Trophoblast cell (in vitro differentiated cells and primary cell): ENCODE data around the gene TMEM120B.

Source experiments
- DNase-seq, 2 donors: peaks; one replicate each; pipeline ENCODE4 v3.0.0-alpha.2; 2016
- H2AFZ ChIP-seq: 2 replicates; pipeline ENCODE4 v1.6.1; 2013; ENCODE audit warnings: low read length, moderate library complexity, mild to moderate bottlenecking; ENCODE audit not compliant: insufficient read depth, poor library complexity
- H2AK5ac ChIP-seq: 2 replicates; pipeline ENCODE4 v1.6.1; 2013; ENCODE audit warnings: mild to moderate bottlenecking, low read length
- H2BK120ac ChIP-seq: 2 replicates; pipeline ENCODE4 v1.6.1; 2013; ENCODE audit warnings: low read length, mild to moderate bottlenecking, moderate library complexity; ENCODE audit not compliant: insufficient read depth, poor library complexity
- H2BK12ac ChIP-seq: 2 replicates; pipeline ENCODE4 v1.6.1; 2013; ENCODE audit warnings: mild to moderate bottlenecking, low read length, moderate library complexity
- H2BK5ac ChIP-seq: 2 replicates; pipeline ENCODE4 v1.6.1; 2013; ENCODE audit warnings: low read length, low read depth, moderate library complexity, mild to moderate bottlenecking; ENCODE audit not compliant: poor library complexity
- H3K14ac ChIP-seq: 2 replicates; pipeline ENCODE4 v1.6.1; 2013; ENCODE audit warnings: mild to moderate bottlenecking, low read length
- H3K18ac ChIP-seq: 2 replicates; pipeline ENCODE4 v1.6.1; 2013; ENCODE audit warnings: mild to moderate bottlenecking, low read length
- H3K23ac ChIP-seq: 2 replicates; pipeline ENCODE4 v1.6.1; 2013; ENCODE audit warnings: low read length
- H3K27ac ChIP-seq: 2 replicates; pipeline ENCODE4 v1.5.1; 2013; ENCODE audit warnings: low read depth, mild to moderate bottlenecking, inconsistent platforms, low read length, moderate library complexity
- H3K27me3 ChIP-seq: 2 replicates; pipeline ENCODE4 v1.6.1; 2013; ENCODE audit warnings: inconsistent platforms, mild to moderate bottlenecking, low read length, moderate library complexity; ENCODE audit not compliant: insufficient read depth
- H3K36me3 ChIP-seq, 2 experiments: 1 replicate in 1 of 2; 2 replicates in 1 of 2; pipeline ENCODE4 v1.6.1; 2013; ENCODE audit warnings: low read length in 2 of 2, mild to moderate bottlenecking in 2 of 2, moderate library complexity in 1 of 2; ENCODE audit not compliant: insufficient read depth in 2 of 2, control insufficient read depth in 1 of 2
- H3K4ac ChIP-seq: 2 replicates; pipeline ENCODE4 v1.6.1; 2013; ENCODE audit warnings: low read depth, mild to moderate bottlenecking, low read length, moderate library complexity
- H3K4me1 ChIP-seq, 2 experiments: 1 replicate in 1 of 2; 2 replicates in 1 of 2; pipeline ENCODE4 v1.6.1; 2013; ENCODE audit warnings: low read length in 2 of 2, mild to moderate bottlenecking in 2 of 2, moderate library complexity in 1 of 2; ENCODE audit not compliant: insufficient read depth in 2 of 2, control insufficient read depth in 1 of 2
- H3K4me2 ChIP-seq: 2 replicates; pipeline ENCODE4 v1.6.1; 2013; ENCODE audit warnings: inconsistent platforms, mild to moderate bottlenecking, low read length, moderate library complexity
- H3K4me3 ChIP-seq: 2 replicates; pipeline ENCODE4 v1.5.1; 2013; ENCODE audit warnings: mild to moderate bottlenecking, low read depth, low read length, inconsistent platforms
- H3K79me1 ChIP-seq: one replicate; pipeline ENCODE4 v1.6.1; 2013; ENCODE audit warnings: low read length
- H3K79me2 ChIP-seq: 2 replicates; pipeline ENCODE4 v1.6.1; 2013; ENCODE audit warnings: low read length, mild to moderate bottlenecking; ENCODE audit not compliant: control insufficient read depth, insufficient read depth, poor library complexity
- H3K9ac ChIP-seq: 2 replicates; pipeline ENCODE4 v1.6.1; 2013; ENCODE audit warnings: mild to moderate bottlenecking, low read length
- H3K9me3 ChIP-seq: 2 replicates; pipeline ENCODE4 v1.6.1; 2013; ENCODE audit warnings: low read depth, mild to moderate bottlenecking, control low read depth, inconsistent platforms, low read length; ENCODE audit not compliant: insufficient read depth
- H4K12ac ChIP-seq: 2 replicates; pipeline ENCODE4 v1.6.1; 2013; ENCODE audit warnings: low read depth, mild to moderate bottlenecking, low read length, moderate library complexity
- H4K8ac ChIP-seq: 2 replicates; pipeline ENCODE4 v1.6.1; 2013; ENCODE audit warnings: low read depth, mild to moderate bottlenecking, low read length, moderate library complexity
- H4K91ac ChIP-seq: one replicate; pipeline ENCODE4 v1.6.1; 2013; ENCODE audit warnings: low read depth, mild to moderate bottlenecking, low read length, moderate library complexity
- WGBS: extraction: QIAGEN DNeasy Blood & Tissue Kit; methylation state at CpG from one replicate; pipeline ENCODE4 v1.1.7; 2013; ENCODE audit warnings: missing lambda C conversion rate; ENCODE audit not compliant: insufficient read length, insufficient coverage; ENCODE audit errors: extremely low coverage; 5-methylcytosine and 5-hydroxymethylcytosine counted together

TMEM120B gene

DNA sequence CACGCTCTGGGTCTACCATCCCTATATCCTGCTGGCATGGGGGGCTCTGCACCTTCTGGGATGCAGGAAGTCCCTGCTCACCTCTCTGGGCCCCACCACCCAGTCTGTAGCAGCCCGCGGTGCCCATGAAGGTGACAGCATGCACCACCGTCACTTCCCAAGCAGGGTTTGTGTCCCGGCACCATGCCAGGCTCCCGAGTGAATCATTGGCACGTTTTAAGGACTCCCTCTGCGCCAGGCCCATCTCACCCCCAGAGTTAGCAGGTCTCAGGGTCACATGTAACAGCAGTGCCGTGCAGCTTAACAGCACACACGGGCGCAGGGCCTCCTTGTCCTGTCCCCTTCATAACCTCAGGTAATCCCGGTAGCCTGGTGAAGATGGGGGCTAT, 111.2 kb downstream of the TMEM120B start:
- no peak overlapping the region for H3K4ac ChIP-seq
- no peaks in the 10 kb centered on the region for H3K79me2 ChIP-seq
- H3K27me3 ChIP-seq, result no peaks in the 10 kb centered on the region
- no peak overlapping the region for H3K18ac ChIP-seq
- H3K23ac ChIP-seq, result no peak overlapping the region
- no peak overlapping the region for H2BK5ac ChIP-seq
- H2AK5ac ChIP-seq, result no peak overlapping the region
- no peak overlapping the region for H4K91ac ChIP-seq
- H3K4me1 ChIP-seq, result no peaks in the 10 kb centered on the region
- H3K9me3 ChIP-seq, result no peaks in the 10 kb centered on the region
- H3K4me3 ChIP-seq, result no peak overlapping the region
- no peaks in the 10 kb centered on the region for H3K79me1 ChIP-seq
- no peak overlapping the region for H3K9ac ChIP-seq
- no peak overlapping the region for H4K8ac ChIP-seq
- no peak overlapping the region for H3K4me2 ChIP-seq
- H3K14ac ChIP-seq, result no peak overlapping the region
- no CpG with 5 or more reads among the region's 12 CpGs for WGBS
- H3K27ac ChIP-seq, result no peak overlapping the region
- no peak for DNase-seq
- no peak overlapping the region for H4K12ac ChIP-seq
- no peak overlapping the region for H2AFZ ChIP-seq
- no peak overlapping the region for H2BK120ac ChIP-seq
- no peak overlapping the region for H2BK12ac ChIP-seq
- peaks cover 67 to 76% of the 10 kb centered on the region in 2 experiments for H3K36me3 ChIP-seq

- no peak overlapping the region for H2BK120ac ChIP-seq
- no peak overlapping the region for H4K91ac ChIP-seq
- no peaks in the 10 kb centered on the region for H3K9me3 ChIP-seq
- H3K18ac ChIP-seq, result no peak overlapping the region
- H4K8ac ChIP-seq, result no peak overlapping the region
- no peak overlapping the region for H3K9ac ChIP-seq
- no peaks in the 10 kb centered on the region for H3K27me3 ChIP-seq
- no peaks in the 10 kb centered on the region for H3K4me1 ChIP-seq
- no peak overlapping the region for H2AK5ac ChIP-seq
- no peak overlapping the region for H3K14ac ChIP-seq
- no peaks in the 10 kb centered on the region for H3K79me1 ChIP-seq
- H3K4ac ChIP-seq, result no peak overlapping the region
- H2BK5ac ChIP-seq, result no peak overlapping the region
- no peak overlapping the region for H3K4me3 ChIP-seq
- no peak overlapping the region for H2BK12ac ChIP-seq
- H3K27ac ChIP-seq, result no peak overlapping the region
- no CpG with 5 or more reads among the region's 18 CpGs for WGBS
- no peak overlapping the region for H3K4me2 ChIP-seq
- no peak overlapping the region for H4K12ac ChIP-seq
- H2AFZ ChIP-seq, result no peak overlapping the region
- no peaks in the 10 kb centered on the region for H3K79me2 ChIP-seq
- no peak overlapping the region for H3K23ac ChIP-seq
- no peak for DNase-seq
- peaks cover 67 to 78% of the 10 kb centered on the region in 2 experiments for H3K36me3 ChIP-seq
Measured at GRCh38 chr12:121825041-121825523, 112.5 kb downstream of the TMEM120B start.

GRCh38 chr12:121826318-121827150, 114.0 kb downstream of the TMEM120B start:
- Histone ChIP-seq H2BK5ac (no peak overlapping the region), H3K36me3 (peaks cover 67 to 78% of the 10 kb centered on the region in 2 experiments), H3K9me3 (no peaks in the 10 kb centered on the region), H3K27ac (no peak overlapping the region), H3K14ac (no peak overlapping the region), H4K8ac (no peak overlapping the region), H3K79me2 (no peaks in the 10 kb centered on the region), H3K4me3 (no peak overlapping the region), H3K4me2 (no peak overlapping the region), H3K18ac (no peak overlapping the region), H3K27me3 (no peaks in the 10 kb centered on the region), H3K9ac (no peak overlapping the region), H2AK5ac (no peak overlapping the region), H3K4me1 (no peaks in the 10 kb centered on the region), H3K79me1 (no peaks in the 10 kb centered on the region), H4K12ac (no peak overlapping the region), H3K4ac (no peak overlapping the region), H2BK12ac (no peak overlapping the region), H2BK120ac (no peak overlapping the region), H4K91ac (no peak overlapping the region), H3K23ac (no peak overlapping the region), H2AFZ (no peak overlapping the region)
- DNase-seq, result no peak
- WGBS, result no CpG with 5 or more reads among the region's 18 CpGs

DNA sequence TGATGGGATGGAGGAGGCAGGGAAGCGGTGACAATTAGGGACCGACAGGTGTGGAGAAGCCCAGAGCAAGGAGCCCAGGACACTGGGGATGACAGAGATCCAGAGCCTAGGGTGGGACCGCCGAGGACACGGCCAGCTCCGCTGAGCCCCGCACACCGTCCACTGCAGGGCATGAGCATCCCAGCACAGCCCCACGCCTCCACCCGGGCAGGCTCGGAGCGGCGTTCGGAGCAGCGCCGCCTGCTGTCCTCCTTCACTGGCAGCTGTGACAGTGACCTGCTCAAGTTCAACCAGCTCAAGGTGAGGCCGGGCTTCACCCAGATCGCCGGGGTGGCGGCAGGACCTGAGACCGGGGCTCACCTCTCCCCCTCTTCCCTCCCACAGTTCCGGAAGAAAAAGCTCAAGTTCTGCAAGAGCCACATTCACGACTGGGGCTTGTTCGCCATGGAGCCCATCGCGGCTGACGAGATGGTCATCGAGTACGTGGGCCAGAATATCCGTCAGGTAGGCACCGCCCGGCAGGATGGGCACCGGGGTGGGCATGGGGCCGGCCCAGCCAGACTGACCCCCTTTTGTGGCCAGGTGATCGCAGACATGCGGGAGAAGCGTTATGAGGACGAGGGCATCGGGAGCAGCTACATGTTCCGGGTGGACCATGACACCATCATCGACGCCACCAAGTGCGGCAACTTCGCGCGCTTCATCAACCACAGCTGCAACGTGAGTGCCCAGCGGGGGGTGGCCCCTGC, 115.0 kb downstream of the TMEM120B start:
- no peak overlapping the region for H3K23ac ChIP-seq
- no peak overlapping the region for H2AFZ ChIP-seq
- no peak overlapping the region for H3K4me2 ChIP-seq
- H4K91ac ChIP-seq, result no peak overlapping the region
- H3K79me1 ChIP-seq, result no peaks in the 10 kb centered on the region
- no peak overlapping the region for H2AK5ac ChIP-seq
- no peak overlapping the region for H3K27ac ChIP-seq
- H3K14ac ChIP-seq, result no peak overlapping the region
- no peak overlapping the region for H4K12ac ChIP-seq
- no peak overlapping the region for H3K9ac ChIP-seq
- no CpG with 5 or more reads among the region's 48 CpGs for WGBS
- H3K9me3 ChIP-seq, result no peaks in the 10 kb centered on the region
- no peak overlapping the region for H2BK120ac ChIP-seq
- no peaks in the 10 kb centered on the region for H3K4me1 ChIP-seq
- no peak overlapping the region for H3K4ac ChIP-seq
- no peak overlapping the region for H2BK12ac ChIP-seq
- H4K8ac ChIP-seq, result no peak overlapping the region
- peaks cover 67 to 76% of the 10 kb centered on the region in 2 experiments for H3K36me3 ChIP-seq
- H3K4me3 ChIP-seq, result no peak overlapping the region
- H3K27me3 ChIP-seq, result no peaks in the 10 kb centered on the region
- no peaks in the 10 kb centered on the region for H3K79me2 ChIP-seq
- H3K18ac ChIP-seq, result no peak overlapping the region
- no peak overlapping the region for H2BK5ac ChIP-seq
- no peak for DNase-seq
